GM19238 (cell line): Measurements from ENCODE around the gene TCERG1L.

Source experiments
- DNase-seq: peaks from one replicate; pipeline ENCODE4 v3.0.0; 2011; ENCODE audit warnings: low spot score; ENCODE audit not compliant: insufficient read length

TCERG1L gene

GRCh38 chr10:131271195-131271880 is 40.2 kb downstream of the TCERG1L start:
- no peak for DNase-seq

- no peak for DNase-seq
Observed at GRCh38 chr10:131270461-131271190, 40.9 kb downstream of the TCERG1L start.

- DNase-seq, result no peak
Observed at GRCh38 chr10:131269776-131270460, 41.6 kb downstream of the TCERG1L start.

GRCh38 chr10:131267814-131268095 is 43.8 kb downstream of the TCERG1L start:
- DNase-seq, result no peak

GRCh38 chr10:131266936-131267813 is 44.3 kb downstream of the TCERG1L start:
- no peak for DNase-seq

GRCh38 chr10:131264110-131264788 is 47.3 kb downstream of the TCERG1L start:
- no peak for DNase-seq

- DNase-seq, result no peak
Observed at GRCh38 chr10:131261890-131262475, 49.5 kb downstream of the TCERG1L start.

- no peak for DNase-seq
Observed at GRCh38 chr10:131260452-131261211, 50.9 kb downstream of the TCERG1L start.

- DNase-seq, result no peak
Observed at GRCh38 chr10:131260031-131260430, 51.5 kb downstream of the TCERG1L start.

- DNase-seq, result no peak
Observed at GRCh38 chr10:131259535-131259934, 52.0 kb downstream of the TCERG1L start.

- DNase-seq, result no peak
Observed at GRCh38 chr10:131258256-131258655, 53.3 kb downstream of the TCERG1L start.

GRCh38 chr10:131257027-131257426 is 54.5 kb downstream of the TCERG1L start:
- no peak for DNase-seq

GRCh38 chr10:131254859-131255252 is 56.7 kb downstream of the TCERG1L start:
- DNase-seq, result no peak

GRCh38 chr10:131253931-131254858 is 57.3 kb downstream of the TCERG1L start:
- no peak for DNase-seq

- no peak for DNase-seq
Observed at GRCh38 chr10:131252567-131253276, 58.8 kb downstream of the TCERG1L start.

- no peak for DNase-seq
Observed at GRCh38 chr10:131251146-131251541, 60.4 kb downstream of the TCERG1L start.

GRCh38 chr10:131250454-131251145 is 60.9 kb downstream of the TCERG1L start:
- DNase-seq, result no peak

- DNase-seq, result no peak
Observed at GRCh38 chr10:131249955-131250344, 61.6 kb downstream of the TCERG1L start.
